SH-SY5Y (cell line): ENCODE data around the gene TRAPPC5.

Experiments used
- GATA2 ChIP-seq: IDR thresholded peaks from 2 replicates; pipeline ENCODE4 v1.6.1; 2011; ENCODE audit warnings: mild to moderate bottlenecking, low read depth, low read length
- GATA3 ChIP-seq: IDR thresholded peaks from 2 replicates; pipeline ENCODE4 v1.6.1; 2011; ENCODE audit warnings: low read depth, mild to moderate bottlenecking, low read length, moderate library complexity

- TF ChIP-seq GATA2, result no peak
- no peak for TF ChIP-seq GATA3
Measured at GRCh38 chr19:7669641-7670040, 11.0 kb upstream of the TRAPPC5 start.
